ENCODE data around the gene TSHB.
"Not testable (repeated sequence)": the region's sequence is repeated elsewhere in the genome, so short reads cannot be mapped to it uniquely, and the experiment has no call there.

The TSHB gene

GRCh38 chr1:114997510-114998289, 31.9 kb upstream of the TSHB start:
- no peak for DNase-seq (ENCODE audit: low spot score)
- no peaks in the 10 kb centered on the region for H3K9me3 ChIP-seq (ENCODE audit: severe bottlenecking)
- no peaks in the 10 kb centered on the region for H3K36me3 ChIP-seq (ENCODE audit: low read depth)
- TF ChIP-seq CTCF (IDR thresholded peaks at IDR 0.05; ENCODE audit: poor library complexity, severe bottlenecking), result no peak
- H3K27me3 ChIP-seq (ENCODE audit: insufficient read depth, poor library complexity, severe bottlenecking), result peaks cover 5% of the 10 kb centered on the region
- no peak for ATAC-seq (ENCODE audit: low read depth)
- no peak overlapping the region for H3K4me3 ChIP-seq (ENCODE audit: severe bottlenecking)
- no peak overlapping the region for H3K27ac ChIP-seq (ENCODE audit: poor library complexity, severe bottlenecking)
- no peaks in the 10 kb centered on the region for H3K4me1 ChIP-seq (ENCODE audit: insufficient read depth, poor library complexity, severe bottlenecking)

- H3K9me3 ChIP-seq (ENCODE audit: severe bottlenecking), result no peaks in the 10 kb centered on the region
- ATAC-seq (ENCODE audit: low read depth), result no peak
- H3K36me3 ChIP-seq (ENCODE audit: low read depth), result no peaks in the 10 kb centered on the region
- no peak overlapping the region for H3K27ac ChIP-seq (ENCODE audit: poor library complexity, severe bottlenecking)
- no peaks in the 10 kb centered on the region for H3K27me3 ChIP-seq (ENCODE audit: insufficient read depth, poor library complexity, severe bottlenecking)
- no peaks in the 10 kb centered on the region for H3K4me1 ChIP-seq (ENCODE audit: insufficient read depth, poor library complexity, severe bottlenecking)
- no peak for DNase-seq (ENCODE audit: low spot score)
- no peak for TF ChIP-seq CTCF (IDR thresholded peaks at IDR 0.05; ENCODE audit: poor library complexity, severe bottlenecking)
- no peak overlapping the region for H3K4me3 ChIP-seq (ENCODE audit: severe bottlenecking)
These were observed 23.4 kb upstream of the TSHB start for GRCh38 chr1:115006191-115006590.

- TF ChIP-seq CTCF (IDR thresholded peaks at IDR 0.05; ENCODE audit: poor library complexity, severe bottlenecking), result no peak
These were observed 17.6 kb upstream of the TSHB start for GRCh38 chr1:115012006-115012405.

GRCh38 chr1:115012434-115012833, 17.2 kb upstream of the TSHB start:
- DNase-seq (ENCODE audit: low spot score), result no peak
- ATAC-seq (ENCODE audit: low read depth), result no peak
- Histone ChIP-seq H3K27ac (ENCODE audit: poor library complexity, severe bottlenecking) (no peak overlapping the region), H3K9me3 (ENCODE audit: severe bottlenecking) (no peaks in the 10 kb centered on the region), H3K27me3 (ENCODE audit: insufficient read depth, poor library complexity, severe bottlenecking) (no peaks in the 10 kb centered on the region), H3K4me3 (ENCODE audit: severe bottlenecking) (no peak overlapping the region), H3K36me3 (ENCODE audit: low read depth) (no peaks in the 10 kb centered on the region), H3K4me1 (ENCODE audit: insufficient read depth, poor library complexity, severe bottlenecking) (no peaks in the 10 kb centered on the region)
- no peak for TF ChIP-seq CTCF (IDR thresholded peaks at IDR 0.05; ENCODE audit: poor library complexity, severe bottlenecking)

More at GRCh38 chr1:115012006-115012405, 17.6 kb upstream of the TSHB start:
- Histone ChIP-seq H3K9me3 (ENCODE audit: severe bottlenecking) (no peaks in the 10 kb centered on the region), H3K4me3 (ENCODE audit: severe bottlenecking) (no peak overlapping the region), H3K36me3 (ENCODE audit: low read depth) (no peaks in the 10 kb centered on the region), H3K27me3 (ENCODE audit: insufficient read depth, poor library complexity, severe bottlenecking) (no peaks in the 10 kb centered on the region), H3K27ac (ENCODE audit: poor library complexity, severe bottlenecking) (no peak overlapping the region), H3K4me1 (ENCODE audit: insufficient read depth, poor library complexity, severe bottlenecking) (no peaks in the 10 kb centered on the region)
- ATAC-seq (ENCODE audit: low read depth), result no peak
- no peak for DNase-seq (ENCODE audit: low spot score)

GRCh38 chr1:115013792-115014191, 15.8 kb upstream of the TSHB start:
- H3K27ac ChIP-seq (ENCODE audit: poor library complexity, severe bottlenecking), result no peak overlapping the region
- H3K4me1 ChIP-seq (ENCODE audit: insufficient read depth, poor library complexity, severe bottlenecking), result no peaks in the 10 kb centered on the region
- DNase-seq (ENCODE audit: low spot score) (no peak), ATAC-seq (ENCODE audit: low read depth) (no peak)
- H3K36me3 ChIP-seq (ENCODE audit: low read depth), result no peaks in the 10 kb centered on the region
- H3K9me3 ChIP-seq (ENCODE audit: severe bottlenecking), result no peaks in the 10 kb centered on the region
- no peak overlapping the region for H3K4me3 ChIP-seq (ENCODE audit: severe bottlenecking)
- no peaks in the 10 kb centered on the region for H3K27me3 ChIP-seq (ENCODE audit: insufficient read depth, poor library complexity, severe bottlenecking)
- no peak for TF ChIP-seq CTCF (IDR thresholded peaks at IDR 0.05; ENCODE audit: poor library complexity, severe bottlenecking)

GRCh38 chr1:115019549-115019948, 10.1 kb upstream of the TSHB start:
- not testable (repeated sequence) for H3K27ac ChIP-seq (ENCODE audit: poor library complexity, severe bottlenecking); H3K9me3 ChIP-seq (ENCODE audit: severe bottlenecking); H3K4me1 ChIP-seq (ENCODE audit: insufficient read depth, poor library complexity, severe bottlenecking); H3K36me3 ChIP-seq (ENCODE audit: low read depth); DNase-seq (ENCODE audit: low spot score); H3K27me3 ChIP-seq (ENCODE audit: insufficient read depth, poor library complexity, severe bottlenecking); ATAC-seq (ENCODE audit: low read depth); H3K4me3 ChIP-seq (ENCODE audit: severe bottlenecking)
